GM21367 (cell line): ENCODE data around the gene KCNH5.
"Not testable (repeated sequence)": the region's sequence is repeated elsewhere in the genome, so short reads cannot be mapped to it uniquely, and the experiment has no call there.

Experiments
- ATAC-seq: cut with Tn5 transposase; IDR thresholded peaks from one replicate; pipeline ENCODE4 v1.9.1; 2021; ENCODE audit not compliant: unreplicated experiment

KCNH5 gene

GRCh38 chr14:62759796-62760195, 285.5 kb downstream of the KCNH5 start:
- no peak for ATAC-seq

GRCh38 chr14:62746881-62747280, 298.4 kb downstream of the KCNH5 start:
- ATAC-seq, result not testable (repeated sequence)

- ATAC-seq, result no peak
Observed at GRCh38 chr14:62745496-62745895, 299.8 kb downstream of the KCNH5 start.

- no peak for ATAC-seq
Observed at GRCh38 chr14:62743560-62743959, 301.7 kb downstream of the KCNH5 start.

GRCh38 chr14:62743118-62743517, 302.1 kb downstream of the KCNH5 start:
- no peak for ATAC-seq

- ATAC-seq, result no peak
Observed at GRCh38 chr14:62739647-62740046, 305.6 kb downstream of the KCNH5 start.

GRCh38 chr14:62736048-62737043, 308.9 kb downstream of the KCNH5 start:
- no peak for ATAC-seq

- ATAC-seq, result no peak
Observed at GRCh38 chr14:62734831-62735230, 310.4 kb downstream of the KCNH5 start.

- no peak for ATAC-seq
Observed at GRCh38 chr14:62722406-62722805, 322.9 kb downstream of the KCNH5 start.

GRCh38 chr14:62718629-62719028, 326.6 kb downstream of the KCNH5 start:
- ATAC-seq, result no peak

GRCh38 chr14:62711351-62712023, 333.8 kb downstream of the KCNH5 start:
- no peak for ATAC-seq

GRCh38 chr14:62710811-62711210, 334.4 kb downstream of the KCNH5 start:
- no peak for ATAC-seq

- no peak for ATAC-seq
Observed at GRCh38 chr14:62709773-62710172, 335.5 kb downstream of the KCNH5 start.

GRCh38 chr14:62706217-62706616, 339.0 kb downstream of the KCNH5 start:
- no peak for ATAC-seq

- ATAC-seq, result no peak
Observed at GRCh38 chr14:62697461-62697860, 347.8 kb downstream of the KCNH5 start.

- no peak for ATAC-seq
Observed at GRCh38 chr14:62696929-62697328, 348.3 kb downstream of the KCNH5 start.

- ATAC-seq, result no peak
Observed at GRCh38 chr14:62696331-62696924, 348.8 kb downstream of the KCNH5 start.

- no peak for ATAC-seq
Observed at GRCh38 chr14:62694075-62694474, 351.2 kb downstream of the KCNH5 start.

GRCh38 chr14:62692490-62693106, 352.7 kb downstream of the KCNH5 start:
- no peak for ATAC-seq

- ATAC-seq, result no peak
Observed at GRCh38 chr14:62691647-62692489, 353.4 kb downstream of the KCNH5 start.
